ENCODE measurements around the gene NANOS2.

The NANOS2 gene

DNA sequence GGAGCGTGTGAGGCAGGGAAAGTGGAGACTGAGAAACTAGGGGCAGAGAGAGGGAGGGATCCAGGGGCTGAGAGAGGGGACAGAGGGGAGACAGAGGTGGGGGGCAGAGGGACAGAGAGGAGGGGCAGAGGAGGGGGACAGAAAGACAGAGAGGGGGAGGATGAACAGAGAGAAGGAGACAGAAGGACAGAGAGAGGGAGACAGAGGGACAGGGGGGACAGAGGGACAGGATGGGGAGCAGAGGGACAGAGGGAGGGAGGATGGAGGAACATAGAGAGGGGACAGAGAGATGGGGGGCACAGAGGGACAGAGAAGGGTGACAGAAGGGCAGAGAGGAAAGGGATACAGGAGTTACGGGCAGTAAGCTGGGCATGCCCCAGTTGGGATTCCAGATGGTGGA, 14.7 kb upstream of the NANOS2 start:
- in situ Hi-C loops (cut with MboI; ENCODE audit: low sequenced_read_pairs) = no loop called here

DNA sequence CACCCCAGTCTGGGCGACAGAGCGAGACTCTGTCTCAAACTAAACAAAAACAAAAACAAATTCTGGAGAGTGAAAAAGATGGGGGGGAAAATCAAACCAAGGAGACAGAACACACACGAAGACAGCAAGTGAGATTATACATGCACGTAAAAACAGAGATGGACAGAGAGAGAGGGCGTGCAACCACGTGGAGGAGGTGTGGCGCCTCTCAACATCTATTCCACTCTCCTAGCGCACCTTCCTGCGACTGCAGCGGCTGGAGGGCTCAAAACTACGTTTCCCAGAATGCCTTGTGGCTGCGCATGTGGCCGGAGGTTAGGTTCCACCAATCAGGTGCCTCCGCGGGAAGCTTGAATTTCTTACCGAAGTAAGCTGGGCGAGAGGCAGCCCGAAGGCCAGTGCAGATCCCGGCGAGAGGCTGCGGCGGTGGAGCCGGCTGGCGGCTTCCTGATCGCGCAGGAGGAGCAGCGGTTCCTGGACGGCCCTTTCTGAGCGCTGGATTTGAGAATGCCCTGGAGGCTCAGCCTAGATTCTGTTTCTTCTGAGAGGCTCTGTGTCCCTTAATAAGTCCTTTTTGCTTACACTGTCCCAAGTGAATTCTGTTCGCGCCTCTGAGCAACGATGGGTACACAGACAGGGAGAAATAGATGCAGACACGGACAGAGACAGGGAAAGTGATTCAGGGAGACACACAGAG, 13.1 kb upstream of the NANOS2 start:
- in situ Hi-C loops (cut with MboI; ENCODE audit: low sequenced_read_pairs) = no loop called here

DNA sequence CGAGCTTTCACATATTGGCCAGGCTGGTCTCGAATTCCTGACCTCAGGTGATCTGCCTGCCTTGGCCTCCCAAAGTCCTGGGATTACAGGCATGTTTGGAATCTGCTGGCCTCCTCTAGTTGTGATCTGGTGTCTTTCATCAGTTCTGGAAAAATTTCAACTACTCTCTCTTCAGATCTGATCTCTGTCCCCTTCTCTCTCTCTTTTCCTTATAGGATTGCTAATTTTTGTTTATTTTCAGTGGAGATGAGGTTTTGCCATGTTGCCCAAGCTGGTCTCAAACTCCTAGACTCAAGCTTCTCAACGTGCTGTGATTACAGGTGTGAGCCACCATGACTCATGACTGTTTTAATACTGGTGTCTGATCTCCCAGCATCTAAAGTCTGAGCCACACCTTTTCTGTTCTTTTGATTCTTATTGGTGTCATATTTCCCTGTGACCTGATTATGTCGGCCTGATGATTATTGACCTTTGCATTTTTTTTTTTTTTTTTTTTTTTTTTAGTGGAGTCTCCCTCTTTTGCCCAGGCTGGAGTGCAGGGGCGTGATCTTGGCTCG, 10.4 kb upstream of the NANOS2 start:
- in situ Hi-C loops (cut with MboI; ENCODE audit: low sequenced_read_pairs) = no loop called here

DNA sequence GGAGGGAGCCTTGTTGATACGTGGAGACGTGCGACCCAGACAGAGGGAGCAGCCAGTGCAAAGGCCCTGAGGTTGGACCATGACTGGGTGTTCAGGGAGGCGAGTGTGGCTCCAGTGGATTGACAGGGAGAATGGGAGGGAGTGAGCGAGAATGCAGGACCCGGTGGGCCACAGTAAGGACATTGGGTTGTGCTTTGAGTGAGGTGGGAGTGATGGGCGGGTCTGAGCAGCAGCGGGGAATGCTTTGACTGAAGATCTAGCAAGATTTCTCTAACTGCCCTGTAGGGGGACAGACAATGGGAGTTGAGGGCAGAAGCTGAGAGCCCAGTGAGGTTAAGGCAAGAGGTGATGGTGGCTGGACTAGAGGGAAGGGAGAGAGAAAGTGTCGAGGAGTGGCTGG, 7.7 kb upstream of the NANOS2 start:
- in situ Hi-C loops (cut with MboI; ENCODE audit: low sequenced_read_pairs) = no loop called here

DNA sequence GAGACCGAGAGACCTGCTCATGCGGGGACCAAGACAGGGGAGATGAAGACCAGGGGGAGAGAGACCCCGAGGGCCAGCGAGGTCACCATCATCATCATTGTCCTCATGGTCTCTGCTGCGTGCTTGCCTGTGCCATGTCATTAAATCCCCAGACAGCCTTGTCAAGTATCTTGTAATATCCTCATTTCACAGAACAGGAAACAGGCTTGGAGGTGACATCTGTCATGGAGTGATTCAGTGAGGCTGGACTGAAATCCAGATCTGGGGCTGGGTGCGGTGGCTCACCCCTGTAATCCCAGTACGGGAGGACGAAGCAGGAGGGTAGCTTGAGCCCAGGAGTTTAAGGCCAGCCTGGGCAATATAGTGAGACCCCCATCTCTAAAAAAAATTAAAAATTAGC, 5.9 kb upstream of the NANOS2 start:
- in situ Hi-C loops (cut with MboI; ENCODE audit: low sequenced_read_pairs) = no loop called here

DNA sequence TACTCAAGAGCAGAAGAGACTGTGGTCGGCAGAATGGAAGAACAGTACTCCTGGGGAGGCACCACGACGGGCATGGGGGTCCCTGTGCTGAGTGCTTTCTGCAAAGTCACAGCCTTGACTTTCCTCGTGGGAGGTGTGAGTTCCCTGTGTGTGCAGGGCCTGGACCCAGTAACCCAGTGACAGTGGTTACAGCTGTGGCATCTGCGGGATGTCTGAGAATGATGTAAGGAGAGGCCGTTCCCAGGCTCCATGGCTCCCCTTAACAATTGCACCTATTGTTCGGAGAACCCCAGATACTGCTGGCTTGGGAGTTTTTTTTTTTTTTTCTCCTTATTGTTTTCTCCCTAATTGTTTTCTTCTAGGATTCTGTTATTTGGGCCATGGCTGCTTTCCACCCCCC, 5.1 kb upstream of the NANOS2 start:
- in situ Hi-C loops (cut with MboI; ENCODE audit: low sequenced_read_pairs) = no loop called here

DNA sequence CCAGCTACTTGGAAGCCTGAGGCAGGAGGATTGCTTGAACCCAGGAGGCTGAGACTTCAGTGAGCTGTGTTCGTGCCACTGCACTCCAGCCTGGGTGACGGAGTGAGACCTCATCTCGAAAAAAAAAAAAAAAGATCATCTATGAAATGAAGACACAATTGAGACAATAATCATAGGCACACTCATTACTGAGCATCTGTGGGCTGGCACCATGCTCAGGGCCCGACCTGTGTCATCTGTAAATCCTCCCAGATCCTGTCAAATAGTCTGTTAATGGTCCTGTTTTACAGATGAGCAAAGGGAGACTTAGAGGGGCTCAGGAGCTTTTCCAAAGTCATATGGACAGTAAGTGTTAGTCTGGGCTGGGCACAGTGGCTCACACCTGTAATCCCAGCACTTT, 4.1 kb upstream of the NANOS2 start:
- in situ Hi-C loops (cut with MboI; ENCODE audit: low sequenced_read_pairs) = no loop called here

DNA sequence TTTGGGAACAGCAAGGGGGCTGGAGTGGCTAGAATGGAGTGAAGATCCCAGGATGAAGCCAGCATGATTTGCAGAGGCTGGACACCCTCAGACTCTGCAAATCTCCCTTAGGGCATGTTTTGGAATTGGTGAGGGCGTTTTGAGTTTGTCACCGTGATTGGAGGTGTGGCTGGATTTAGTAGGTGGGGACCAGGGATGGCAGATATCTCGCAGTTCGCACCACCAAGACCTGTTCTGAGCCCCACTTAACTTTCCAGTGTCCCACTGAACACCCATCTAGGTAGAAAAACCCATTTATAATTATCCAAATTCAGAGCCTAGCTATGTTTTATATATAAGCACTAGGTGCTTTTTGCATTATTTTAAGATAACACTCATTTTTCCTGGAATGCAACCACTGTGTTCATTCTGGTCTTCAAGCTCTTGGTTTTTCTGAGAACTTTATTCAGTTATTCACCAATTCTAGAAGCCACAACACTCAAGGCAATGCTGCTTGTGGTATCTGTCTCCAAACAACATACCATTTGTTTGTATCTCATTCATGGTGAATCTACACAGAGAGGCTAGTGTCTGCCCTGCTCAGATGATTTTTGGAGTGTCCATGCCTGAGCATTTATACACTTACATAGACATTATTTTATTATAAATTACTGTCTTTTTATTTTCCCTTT, 3.0 kb upstream of the NANOS2 start:
- in situ Hi-C loops (cut with MboI; ENCODE audit: low sequenced_read_pairs) = no loop called here

DNA sequence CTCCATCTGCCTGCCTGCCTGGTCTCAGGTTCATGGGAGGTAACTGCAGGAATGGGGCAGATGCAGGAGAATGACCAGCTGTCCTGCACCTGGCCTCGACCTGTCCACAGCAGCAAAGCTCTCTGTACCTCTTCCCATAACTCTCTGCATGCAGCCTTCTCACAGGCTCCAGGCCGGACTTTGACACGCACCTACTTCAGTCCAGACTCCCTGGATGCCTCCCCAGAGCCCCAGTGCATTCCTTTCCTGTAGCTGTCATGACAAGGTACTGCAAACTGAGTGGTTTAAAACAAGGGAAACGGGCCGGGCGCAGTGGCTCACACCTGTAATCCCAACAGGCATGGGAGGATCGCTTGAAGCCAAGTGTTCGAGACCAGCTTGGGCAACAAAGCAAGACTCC, 3.3 kb downstream of the NANOS2 start:
- in situ Hi-C loops (cut with MboI; ENCODE audit: low sequenced_read_pairs) = no loop called here

DNA sequence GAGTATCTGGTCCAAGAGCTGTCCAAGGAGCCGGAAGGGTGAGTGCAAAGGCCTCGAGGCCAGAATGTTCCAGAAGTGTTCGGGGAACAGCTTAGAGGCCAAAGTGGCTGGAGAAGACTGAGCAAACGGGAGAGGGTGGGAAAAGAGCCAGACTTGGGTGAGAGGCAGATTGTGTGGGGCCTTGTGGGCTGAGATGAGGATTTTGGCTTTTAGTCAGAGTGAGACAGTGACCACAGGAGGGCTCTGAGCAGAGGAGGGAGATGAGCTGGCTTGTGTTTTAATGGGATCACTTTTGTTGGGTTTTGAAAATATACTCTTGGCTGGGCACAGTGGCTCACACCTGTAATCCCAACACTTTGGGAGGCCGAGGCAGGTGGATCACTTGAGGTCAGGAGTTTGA, 5.6 kb downstream of the NANOS2 start:
- in situ Hi-C loops (cut with MboI; ENCODE audit: low sequenced_read_pairs) = no loop called here

DNA sequence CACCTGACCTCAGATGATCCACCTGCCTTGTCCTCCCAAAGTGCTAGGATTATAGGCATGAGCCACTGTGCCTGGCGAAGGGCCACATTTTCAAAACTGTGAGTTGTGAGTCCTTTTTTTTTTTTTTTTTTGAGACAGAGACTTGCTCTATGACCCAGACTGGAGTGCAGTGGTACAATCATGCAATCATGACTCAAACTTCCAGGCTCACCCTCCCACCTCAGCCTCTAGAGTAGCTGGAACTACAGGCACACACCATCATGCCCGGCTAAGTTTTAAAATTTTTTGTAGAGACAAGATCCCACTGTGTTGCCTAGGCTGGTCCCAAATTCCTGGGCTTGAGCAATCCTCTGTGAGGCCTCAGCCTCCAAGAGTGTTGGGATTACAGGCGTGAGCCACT, 8.4 kb downstream of the NANOS2 start:
- in situ Hi-C loops (cut with MboI; ENCODE audit: low sequenced_read_pairs) = no loop called here

DNA sequence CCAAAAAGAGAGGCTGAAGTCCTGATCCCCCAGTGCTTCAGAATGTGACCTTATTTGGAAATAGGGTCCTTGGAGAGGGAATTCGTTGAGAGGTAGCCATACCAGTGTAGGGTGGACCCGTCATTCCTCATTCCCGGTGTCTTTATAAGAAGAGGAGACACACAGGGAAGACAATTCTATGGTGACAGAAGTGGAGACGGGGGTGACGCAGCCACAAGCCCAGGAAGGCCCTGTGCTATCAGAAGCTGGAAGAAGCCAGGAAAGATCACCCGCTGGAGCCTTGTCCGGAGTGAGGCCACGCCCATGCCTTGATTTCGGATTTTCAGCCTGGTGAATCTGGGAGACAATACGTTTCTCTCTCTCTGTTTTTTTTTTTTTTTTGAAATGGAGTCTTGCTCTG, 9.6 kb downstream of the NANOS2 start:
- in situ Hi-C loops (cut with MboI; ENCODE audit: low sequenced_read_pairs) = no loop called here

DNA sequence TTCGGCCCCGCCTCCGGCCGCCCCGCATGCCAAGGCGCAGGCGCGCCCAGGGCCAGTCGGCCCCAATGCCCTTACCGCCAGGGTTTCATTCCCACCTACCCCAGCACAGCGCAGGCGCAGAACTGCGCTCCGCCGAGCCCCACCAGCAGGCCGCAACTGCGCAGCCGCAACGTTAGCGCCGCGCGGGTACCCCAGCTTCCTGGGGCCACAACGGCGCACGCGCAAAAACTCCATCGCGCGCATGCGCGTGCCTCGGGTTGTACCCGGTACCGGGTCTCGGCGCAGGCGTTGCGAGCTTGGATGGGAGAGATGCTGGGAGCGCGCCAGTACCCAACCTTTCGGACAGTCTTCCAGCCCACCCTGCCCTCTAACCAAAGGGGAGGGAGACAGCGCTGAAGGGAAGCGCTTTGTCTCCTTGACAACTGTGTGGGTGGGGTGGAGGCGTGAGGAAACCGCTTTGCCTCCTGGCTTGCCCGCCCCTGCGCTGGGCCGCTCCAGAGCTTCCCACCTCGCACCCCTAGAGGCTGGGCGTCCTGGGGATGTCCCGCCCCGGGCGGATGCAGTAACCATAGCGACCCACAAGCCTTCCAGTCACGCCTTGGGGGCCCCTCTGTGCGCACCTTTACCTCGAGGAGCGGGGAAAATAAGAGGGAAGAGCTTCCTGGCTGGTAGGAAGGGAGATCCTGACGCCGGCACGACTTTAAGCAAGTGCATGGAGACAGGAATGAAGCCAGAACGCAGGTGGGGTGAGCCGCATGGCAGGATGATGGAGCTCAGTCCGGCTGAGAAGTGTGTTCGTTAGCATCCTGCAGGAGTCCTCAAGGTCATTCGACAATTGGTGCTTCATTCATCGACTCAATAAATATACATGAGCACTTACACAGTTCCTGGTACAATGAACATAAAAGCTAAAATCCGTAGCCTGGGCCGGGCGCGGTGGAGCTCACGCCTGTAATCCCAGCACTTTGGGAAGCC, 11.6 kb downstream of the NANOS2 start:
- in situ Hi-C loops (cut with MboI; ENCODE audit: low sequenced_read_pairs) = no loop called here

DNA sequence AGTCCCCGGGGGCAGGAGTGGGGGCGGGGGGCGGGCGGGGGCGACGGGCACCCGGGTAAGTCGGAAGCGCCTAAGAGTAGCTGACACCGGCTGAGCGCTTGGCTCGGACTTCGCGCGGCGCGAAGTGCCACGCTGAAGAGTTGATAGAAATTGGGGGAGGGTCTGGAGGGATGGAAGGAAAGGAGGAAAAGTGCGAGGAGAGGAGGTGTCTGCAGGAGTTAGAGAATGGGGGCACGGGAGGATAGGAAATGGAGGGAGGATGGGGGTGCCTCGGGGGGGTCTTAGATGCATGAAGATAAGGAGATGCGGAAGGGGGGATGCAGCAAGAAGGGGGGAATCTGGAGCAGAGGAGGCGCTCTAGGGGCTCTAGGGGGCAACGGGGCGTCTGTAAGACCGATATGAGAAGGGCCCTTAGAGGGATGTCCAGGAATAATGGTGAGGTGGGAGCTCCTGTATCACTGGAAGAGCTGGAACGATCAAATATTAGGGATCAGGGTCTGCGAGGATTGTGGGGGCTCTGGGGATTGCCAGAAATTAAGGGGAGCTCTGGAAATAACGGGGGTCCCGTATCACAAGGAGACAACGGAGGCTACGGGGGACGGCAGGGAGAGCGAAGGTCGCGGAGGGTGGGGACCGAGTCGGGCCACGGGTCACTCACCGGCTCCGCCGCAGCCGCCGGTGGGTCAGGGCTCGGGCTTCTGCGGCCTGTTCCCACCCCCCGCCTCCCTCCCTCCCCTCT, 12.5 kb downstream of the NANOS2 start, which contains the start of gene MYPOP:
TSS of gene MYPOP (minus strand) at position 702 of the 739 bp plus-strand sequence. CDS start 840 bp downstream, outside the sequence.
- in situ Hi-C loops (cut with MboI; ENCODE audit: low sequenced_read_pairs) = no loop called here

DNA sequence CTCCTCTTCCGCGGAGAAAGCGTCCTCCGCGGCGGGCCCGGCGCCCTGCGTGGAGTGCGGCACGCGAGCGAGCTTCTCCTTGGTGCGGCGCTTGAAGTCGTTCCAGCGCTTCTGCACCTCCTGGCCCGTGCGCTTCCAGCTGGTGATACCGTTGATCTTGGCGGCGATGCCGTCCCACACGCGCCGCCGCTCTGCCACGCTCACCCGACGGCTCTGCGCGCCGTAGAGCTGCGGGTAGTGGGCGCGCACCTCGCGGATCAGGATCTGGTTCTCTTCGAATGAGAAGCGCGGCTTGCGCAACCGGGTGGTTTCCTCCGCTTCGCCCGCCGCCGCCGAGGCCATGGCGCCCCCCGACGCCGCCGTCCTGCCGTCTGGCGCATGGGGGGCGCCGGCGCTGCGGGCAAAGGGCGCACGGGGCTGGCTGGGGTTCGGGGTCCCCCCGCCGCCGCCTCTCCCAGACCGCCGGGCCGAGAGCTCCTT, 13.1 kb downstream of the NANOS2 start:
- in situ Hi-C loops (cut with MboI; ENCODE audit: low sequenced_read_pairs) = no loop called here

DNA sequence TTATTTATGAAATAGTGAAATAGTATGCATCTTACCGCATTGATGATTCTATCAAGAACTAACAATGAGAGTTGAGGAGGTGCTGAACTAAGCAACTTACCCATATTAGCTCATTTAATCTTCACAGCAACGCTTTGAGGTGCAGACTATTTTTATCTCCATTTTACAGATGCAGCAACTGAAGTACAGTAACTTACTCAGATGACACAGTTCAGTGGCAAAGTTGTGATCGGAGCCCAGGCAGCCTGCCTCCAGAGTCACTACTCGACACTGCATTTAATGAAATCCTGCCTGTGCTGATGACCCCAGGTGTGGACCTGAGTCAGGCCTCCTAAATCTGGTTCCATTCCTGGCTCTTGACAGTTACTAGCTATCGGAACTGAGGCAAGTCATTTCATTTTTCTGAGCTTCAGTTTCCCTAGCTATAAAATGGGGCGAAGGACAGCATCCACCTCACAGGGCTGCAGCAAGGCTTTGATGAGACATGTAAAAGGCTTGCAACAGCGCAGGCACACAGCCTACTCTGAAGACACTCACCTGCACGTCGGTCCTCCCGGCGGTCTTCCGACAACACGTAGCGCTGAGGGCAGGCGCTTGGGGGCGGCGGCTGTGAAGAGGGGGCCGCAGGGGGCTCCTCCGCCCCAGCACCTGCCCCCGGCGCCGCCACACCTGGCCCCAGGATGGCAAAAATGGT, 13.7 kb downstream of the NANOS2 start:
- in situ Hi-C loops (cut with MboI; ENCODE audit: low sequenced_read_pairs) = no loop called here

DNA sequence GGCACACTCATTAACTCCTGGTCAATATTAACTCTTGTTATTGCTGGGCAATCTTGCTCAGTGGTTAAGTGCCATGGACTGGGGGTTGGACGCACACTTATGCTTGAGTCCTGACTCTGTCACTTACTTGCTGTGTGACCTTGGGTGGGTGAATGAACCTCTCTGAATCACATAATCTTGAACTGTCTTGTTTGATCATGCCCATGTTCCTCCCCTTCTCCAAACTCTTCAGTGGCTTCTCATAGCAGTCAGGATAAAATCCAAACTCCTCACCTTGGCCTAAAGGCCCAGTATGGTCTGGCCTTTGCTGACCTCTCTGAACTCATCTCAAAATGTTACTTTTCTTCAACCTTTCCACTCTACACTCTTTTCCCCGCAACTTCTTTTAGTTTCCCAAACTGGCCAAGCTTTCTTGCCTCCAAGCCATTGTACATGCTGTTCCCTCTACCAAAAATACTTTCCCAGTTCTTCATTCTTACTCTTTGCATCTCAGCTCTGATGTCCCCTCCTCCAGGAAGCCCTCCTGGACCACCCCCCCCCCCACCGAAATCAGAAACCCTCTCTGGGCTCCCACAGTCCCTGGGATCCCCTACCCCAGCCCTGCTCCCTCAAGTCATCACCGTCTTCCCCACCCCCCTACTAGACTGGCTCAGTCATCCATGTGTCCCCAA, 14.5 kb downstream of the NANOS2 start:
- in situ Hi-C loops (cut with MboI; ENCODE audit: low sequenced_read_pairs) = no loop called here

DNA sequence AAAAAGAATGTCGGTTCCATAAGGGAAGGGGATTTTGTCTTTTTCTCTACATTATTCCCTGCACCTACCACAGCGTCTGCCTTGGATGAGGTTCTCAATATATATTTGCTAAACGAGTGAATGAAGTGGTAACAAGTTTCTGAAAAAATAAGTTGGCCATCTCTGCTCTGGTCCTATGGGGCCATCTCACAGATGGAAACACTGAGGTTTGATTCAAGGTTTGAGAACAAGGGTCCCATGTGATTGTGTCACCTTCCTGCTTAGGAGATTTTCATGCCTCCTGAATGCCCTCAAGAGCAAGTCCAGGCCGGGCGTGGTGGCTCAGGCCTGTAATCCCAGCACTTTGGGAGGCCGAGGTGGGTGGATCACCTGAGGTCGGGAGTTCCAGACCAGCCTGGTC, 15.3 kb downstream of the NANOS2 start:
- in situ Hi-C loops (cut with MboI; ENCODE audit: low sequenced_read_pairs) = no loop called here

DNA sequence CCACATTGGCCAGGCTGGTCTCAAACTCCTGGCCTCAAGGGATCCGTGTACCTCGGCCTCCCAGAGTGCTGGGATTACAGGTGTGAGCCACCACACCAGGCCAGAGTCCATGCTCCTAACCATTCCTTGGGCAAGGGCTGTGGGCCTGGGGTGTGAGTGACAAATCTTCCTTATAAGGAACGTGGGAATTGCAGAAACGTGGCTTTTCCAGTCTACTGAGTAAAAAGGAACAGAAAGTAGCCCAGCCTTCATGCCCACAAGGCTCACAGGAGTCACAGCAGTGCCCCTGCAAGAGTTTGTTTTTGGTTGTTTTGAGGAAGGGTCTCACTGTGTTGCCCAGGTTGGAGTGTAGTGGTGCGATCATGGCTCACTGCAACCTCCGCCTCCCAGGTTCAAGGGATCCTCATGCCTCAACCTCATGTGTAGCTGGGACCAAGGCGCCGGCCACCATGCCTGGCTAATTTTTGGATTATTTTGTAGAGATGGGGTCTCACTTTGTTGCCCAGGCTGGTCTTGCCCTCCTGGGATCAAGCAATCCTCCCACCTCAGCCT, 17.2 kb downstream of the NANOS2 start:
- in situ Hi-C loops (cut with MboI; ENCODE audit: low sequenced_read_pairs) = no loop called here

Data from HL-60/S4 treated with phorbol 12-myristate 13-acetate at 8.2 ng/mL for 4 days and 3 days (cell line).